Panc1 (cell line): Measurements from ENCODE around the gene TNRC6A. TPM values are rescaled to one million over a fixed set of nuclear protein-coding genes. Genes with fewer than 3 reads are reported as not detected.

Experiments
- ATAC-seq: fragments of 200-7000 bp; cut with Tn5 transposase; 2 replicates; pipeline ENCODE4 v1.9.1; 2020; ENCODE audit warnings: mild to moderate bottlenecking, moderate library complexity
- BruUV-seq: library from RNA; stranded (reverse); fragments of 400-500 nt; replicated peaks from 2 replicates; lab custom pipeline; 2021; lab: Mats Ljungman, UMichigan
- CTCF ChIA-PET: fragments of 300-600 bp; sonication (Branson Sonifier 250); formaldehyde crosslinking; loops from one replicate; lab custom pipeline; 2022; ENCODE audit warnings: antibody characterized with exemption; lab: Charles Lee
- POLR2A ChIA-PET: fragments of 300-600 bp; sonication (Branson Sonifier 250); formaldehyde crosslinking; loops from one replicate; lab custom pipeline; 2022; ENCODE audit warnings: antibody characterized with exemption; lab: Charles Lee
- DNase-seq: peaks from one replicate; pipeline ENCODE4 v3.0.0-alpha.2; 2010; ENCODE audit warnings: low read depth, low spot score
- H3K27ac ChIP-seq: 2 replicates; pipeline ENCODE4 v1.5.1; 2011; ENCODE audit warnings: mild to moderate bottlenecking, low read length, inconsistent platforms
- H3K27me3 ChIP-seq: fragments of 200-500 bp; sonication (Bioruptor generic); 2 replicates; pipeline ENCODE4 v1.6.0; 2014; ENCODE audit warnings: low read length, inconsistent platforms; ENCODE audit not compliant: control insufficient read depth, insufficient read depth
- H3K36me3 ChIP-seq: fragments of 200-500 bp; sonication (Bioruptor generic); 2 replicates; pipeline ENCODE4 v1.5.1; 2014; ENCODE audit warnings: inconsistent platforms, mild to moderate bottlenecking, low read length, moderate library complexity; ENCODE audit not compliant: control insufficient read depth, insufficient read depth
- H3K4me1 ChIP-seq: 2 replicates; pipeline ENCODE4 v1.5.1; 2011; ENCODE audit warnings: inconsistent platforms, mild to moderate bottlenecking, low read length, moderate library complexity; ENCODE audit not compliant: control insufficient read depth, insufficient read depth
- H3K4me3 ChIP-seq, 2 experiments: 2 replicates each; pipeline ENCODE4 v1.5.1; 2011 to 2012; ENCODE audit warnings: low read depth in 2 of 2, low read length in 2 of 2, mild to moderate bottlenecking in 2 of 2, inconsistent platforms in 1 of 2, moderate library complexity in 1 of 2
- H3K9me3 ChIP-seq: fragments of 200-500 bp; sonication (Bioruptor generic); 2 replicates; pipeline ENCODE4 v1.5.1; 2014; ENCODE audit warnings: low read depth, mild to moderate bottlenecking, inconsistent platforms, low read length, moderate library complexity; ENCODE audit not compliant: control insufficient read depth, insufficient read depth
- CTCF ChIP-seq: fragments of 450-650 bp; IDR thresholded peaks from 2 replicates; pipeline ENCODE4 v1.5.1; 2017; ENCODE audit warnings: mild to moderate bottlenecking
- POLR2AphosphoS5 ChIP-seq: IDR thresholded peaks from 2 replicates; pipeline ENCODE4 v1.6.1; 2012; ENCODE audit warnings: mild to moderate bottlenecking, low read depth, low read length, moderate library complexity
- SIN3A ChIP-seq: IDR thresholded peaks from 2 replicates; pipeline ENCODE4 v1.6.1; 2012; ENCODE audit warnings: low read depth, mild to moderate bottlenecking, low read length, moderate library complexity, borderline replicate concordance; ENCODE audit not compliant: insufficient read depth
- TCF7L2 ChIP-seq: IDR thresholded peaks from 2 replicates; pipeline ENCODE4 v1.6.1; 2011; ENCODE audit warnings: mild to moderate bottlenecking, low read depth, low read length, inconsistent platforms
- in situ Hi-C: cut with HindIII; loops from 2 replicates; pipeline ENCODE4 v1.10.0; 2016; ENCODE audit warnings: low sequenced_read_pairs, low pct_unique_long_range_greater_than_20kb
- intact Hi-C: fragments of 100-400 bp; cut with micrococcal nuclease; formaldehyde crosslinking; loops from one replicate; pipeline ENCODE4 v1.10.0; 2022; ENCODE audit not compliant: unreplicated experiment
- total RNA-seq: library from RNA; stranded (reverse); gene quantifications from one replicate; pipeline ENCODE4 v1.2.1, GENCODE V29; 2021; ENCODE audit not compliant: unreplicated experiment
- TF ChIP-seq, protein P1 (sequence below), 2 experiments: IDR thresholded peaks; 2 replicates each; pipeline ENCODE4 v1.6.1; 2011 to 2012; ENCODE audit warnings: low read depth in 2 of 2, control low read depth in 1 of 2, low read length in 1 of 2, mild to moderate bottlenecking in 1 of 2, moderate library complexity in 1 of 2; ENCODE audit not compliant: insufficient read depth in 1 of 2

The TNRC6A gene
- total RNA-seq, 1 experiment from 2014 or later, result 53.6 TPM

GRCh38 chr16:24863582-24864437 is 134.4 kb downstream of the TNRC6A start:
- ChIA-PET POLR2A (no interaction called here), CTCF (interaction anchor here (1.1 kb wide), 1 partner anchor 10 kb away, joined by 6 read pairs; no protein-coding TSS in a partner anchor)
- intact Hi-C loops (no loop called here), in situ Hi-C loops (no loop called here)
- H3K4me3 ChIP-seq, result no peak overlapping the region
- BruUV-seq, result no TSS peak
- H3K36me3 ChIP-seq, result no peaks in the 10 kb centered on the region
- H3K27ac ChIP-seq, result no peak overlapping the region
- no peak for ATAC-seq
- TF ChIP-seq SIN3A, result no peak
- no peak for DNase-seq
- H3K27me3 ChIP-seq, result no peaks in the 10 kb centered on the region
- peaks cover 9% of the 10 kb centered on the region; the same call in 1 of the 2 replicates for H3K9me3 ChIP-seq
- H3K4me1 ChIP-seq, result no peaks in the 10 kb centered on the region

GRCh38 chr16:24869033-24869432 is 139.6 kb downstream of the TNRC6A start:
- ATAC-seq (peak; percentile 53), DNase-seq (no peak)
- POLR2A ChIA-PET, result interaction anchor here (0.7 kb wide), 1 partner anchor 30 kb away, joined by 4 read pairs; no protein-coding TSS in a partner anchor
- TF ChIP-seq CTCF, result no peak
- TF ChIP-seq POLR2AphosphoS5, result no peak
- TF ChIP-seq TCF7L2, result no peak
- TF ChIP-seq, protein P1, sequence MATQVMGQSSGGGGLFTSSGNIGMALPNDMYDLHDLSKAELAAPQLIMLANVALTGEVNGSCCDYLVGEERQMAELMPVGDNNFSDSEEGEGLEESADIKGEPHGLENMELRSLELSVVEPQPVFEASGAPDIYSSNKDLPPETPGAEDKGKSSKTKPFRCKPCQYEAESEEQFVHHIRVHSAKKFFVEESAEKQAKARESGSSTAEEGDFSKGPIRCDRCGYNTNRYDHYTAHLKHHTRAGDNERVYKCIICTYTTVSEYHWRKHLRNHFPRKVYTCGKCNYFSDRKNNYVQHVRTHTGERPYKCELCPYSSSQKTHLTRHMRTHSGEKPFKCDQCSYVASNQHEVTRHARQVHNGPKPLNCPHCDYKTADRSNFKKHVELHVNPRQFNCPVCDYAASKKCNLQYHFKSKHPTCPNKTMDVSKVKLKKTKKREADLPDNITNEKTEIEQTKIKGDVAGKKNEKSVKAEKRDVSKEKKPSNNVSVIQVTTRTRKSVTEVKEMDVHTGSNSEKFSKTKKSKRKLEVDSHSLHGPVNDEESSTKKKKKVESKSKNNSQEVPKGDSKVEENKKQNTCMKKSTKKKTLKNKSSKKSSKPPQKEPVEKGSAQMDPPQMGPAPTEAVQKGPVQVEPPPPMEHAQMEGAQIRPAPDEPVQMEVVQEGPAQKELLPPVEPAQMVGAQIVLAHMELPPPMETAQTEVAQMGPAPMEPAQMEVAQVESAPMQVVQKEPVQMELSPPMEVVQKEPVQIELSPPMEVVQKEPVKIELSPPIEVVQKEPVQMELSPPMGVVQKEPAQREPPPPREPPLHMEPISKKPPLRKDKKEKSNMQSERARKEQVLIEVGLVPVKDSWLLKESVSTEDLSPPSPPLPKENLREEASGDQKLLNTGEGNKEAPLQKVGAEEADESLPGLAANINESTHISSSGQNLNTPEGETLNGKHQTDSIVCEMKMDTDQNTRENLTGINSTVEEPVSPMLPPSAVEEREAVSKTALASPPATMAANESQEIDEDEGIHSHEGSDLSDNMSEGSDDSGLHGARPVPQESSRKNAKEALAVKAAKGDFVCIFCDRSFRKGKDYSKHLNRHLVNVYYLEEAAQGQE (IDR thresholded peaks at IDR 0.05; ENCODE audit: insufficient read depth in 1 of 2, low read depth in 2 of 2, low read length in 1 of 2), result no peak
- no peak for TF ChIP-seq SIN3A
- intact Hi-C loops (no loop called here), in situ Hi-C loops (no loop called here)
- Histone ChIP-seq H3K9me3 (peaks cover 4% of the 10 kb centered on the region; the same call in 1 of the 2 replicates), H3K4me3 (no peak overlapping the region), H3K27me3 (no peaks in the 10 kb centered on the region), H3K27ac (no peak overlapping the region), H3K4me1 (no peaks in the 10 kb centered on the region), H3K36me3 (no peaks in the 10 kb centered on the region)
- BruUV-seq, result no TSS peak
- CTCF ChIA-PET, result no interaction called here

DNA sequence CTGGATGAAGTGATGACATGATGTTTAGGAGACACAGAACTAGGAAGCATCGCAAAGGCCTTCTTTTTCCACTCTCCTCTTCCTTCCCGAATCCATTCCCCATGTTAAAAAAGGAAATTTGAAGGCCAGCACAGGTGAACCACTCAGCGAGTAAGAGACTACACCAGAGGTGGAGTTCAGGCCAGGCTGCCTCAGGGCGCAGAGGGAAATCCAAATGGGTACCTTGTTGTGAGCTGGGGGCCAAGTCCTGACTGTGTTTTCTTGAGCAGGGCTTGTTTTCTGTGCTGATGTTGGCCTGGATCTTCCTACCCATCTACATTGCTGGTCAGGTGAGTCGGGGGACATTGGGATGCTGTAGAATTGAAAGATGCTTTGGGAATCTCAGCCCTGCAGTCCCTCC is 142.4 kb downstream of the TNRC6A start:
- POLR2A ChIA-PET, result no interaction called here
- in situ Hi-C loops (no loop called here), intact Hi-C loops (no loop called here)
- H3K36me3 ChIP-seq, result no peaks in the 10 kb centered on the region
- BruUV-seq, result no TSS peak
- H3K4me1 ChIP-seq, result no peaks in the 10 kb centered on the region
- no peak for TF ChIP-seq CTCF
- TF ChIP-seq POLR2AphosphoS5, result no peak
- no peak for TF ChIP-seq SIN3A
- TF ChIP-seq TCF7L2, result no peak
- TF ChIP-seq, protein P1 (IDR thresholded peaks at IDR 0.05; ENCODE audit: insufficient read depth in 1 of 2, low read depth in 2 of 2, low read length in 1 of 2), result no peak
- H3K27ac ChIP-seq, result no peak overlapping the region
- H3K9me3 ChIP-seq, result no peaks in the 10 kb centered on the region
- CTCF ChIA-PET, result no interaction called here
- no peaks in the 10 kb centered on the region for H3K27me3 ChIP-seq
- H3K4me3 ChIP-seq, result no peak overlapping the region
- DNase-seq (no peak), ATAC-seq (no peak)
